Brain microvascular endothelial cell (primary cell): ENCODE data around the gene C16orf74.

Experiments
- DNase-seq: peaks from one replicate; pipeline ENCODE4 v3.0.0-alpha.2; 2020
- H3K27ac ChIP-seq: fragments of 250-450 bp; sonication (Bioruptor Pico); 2 replicates; pipeline ENCODE4 v1.5.1; 2020; ENCODE audit warnings: mild to moderate bottlenecking, moderate library complexity
- H3K27me3 ChIP-seq: fragments of 250-450 bp; sonication (Bioruptor Pico); replicated peaks from 2 replicates; pipeline ENCODE4 v1.5.1; 2020; ENCODE audit warnings: mild to moderate bottlenecking
- H3K36me3 ChIP-seq: fragments of 250-450 bp; sonication (Bioruptor Pico); replicated peaks from 2 replicates; pipeline ENCODE4 v1.5.1; 2020; ENCODE audit warnings: mild to moderate bottlenecking
- H3K4me3 ChIP-seq: 2 replicates; pipeline ENCODE4 v1.5.1; 2011; ENCODE audit warnings: low read depth, mild to moderate bottlenecking, control low read depth, low read length, moderate library complexity
- CTCF ChIP-seq: IDR thresholded peaks from 2 replicates; pipeline ENCODE4 v1.5.1; 2011; ENCODE audit warnings: low read depth, mild to moderate bottlenecking, moderate library complexity, low read length, control low read depth, inconsistent platforms; ENCODE audit errors: missing control alignments
- in situ Hi-C: cut with HindIII; loops from 2 replicates; pipeline ENCODE4 v1.10.0; 2017; ENCODE audit warnings: low sequenced_read_pairs, low pct_ligation_motif_present

C16orf74 gene

GRCh38 chr16:85708338-85708737 lies 42.6 kb downstream of the C16orf74 start:
- DNase-seq: no peak
- in situ Hi-C loops: no loop called here
- TF ChIP-seq CTCF: no peak

GRCh38 chr16:85707528-85708095 lies 43.3 kb downstream of the C16orf74 start:
- in situ Hi-C loops: no loop called here
- H3K27ac ChIP-seq: no peak overlapping the region
- TF ChIP-seq CTCF: no peak
- H3K4me3 ChIP-seq: no peak overlapping the region
- no peaks in the 10 kb centered on the region for H3K36me3 ChIP-seq
- no peaks in the 10 kb centered on the region for H3K27me3 ChIP-seq
- no peak for DNase-seq

More at GRCh38 chr16:85708338-85708737, 42.6 kb downstream of the C16orf74 start:
- H3K27ac ChIP-seq: no peak overlapping the region
- H3K4me3 ChIP-seq: no peak overlapping the region
- no peaks in the 10 kb centered on the region for H3K36me3 ChIP-seq
- no peaks in the 10 kb centered on the region for H3K27me3 ChIP-seq

GRCh38 chr16:85706449-85707034 lies 44.4 kb downstream of the C16orf74 start:
- DNase-seq: no peak
- no peaks in the 10 kb centered on the region for H3K27me3 ChIP-seq
- TF ChIP-seq CTCF: no peak
- no peak overlapping the region for H3K4me3 ChIP-seq
- no peak overlapping the region for H3K27ac ChIP-seq
- in situ Hi-C loops: no loop called here
- H3K36me3 ChIP-seq: no peaks in the 10 kb centered on the region

GRCh38 chr16:85704900-85705846 lies 45.7 kb downstream of the C16orf74 start:
- TF ChIP-seq CTCF: no peak
- Histone ChIP-seq H3K27ac (no peak overlapping the region), H3K27me3 (no peaks in the 10 kb centered on the region), H3K36me3 (no peaks in the 10 kb centered on the region), H3K4me3 (no peak overlapping the region)
- in situ Hi-C loops: no loop called here
- DNase-seq: no peak

- Histone ChIP-seq H3K36me3 (no peaks in the 10 kb centered on the region), H3K4me3 (no peak overlapping the region), H3K27me3 (no peaks in the 10 kb centered on the region), H3K27ac (no peak overlapping the region)
- in situ Hi-C loops: no loop called here
- DNase-seq: no peak
- TF ChIP-seq CTCF: no peak
Measured at GRCh38 chr16:85704011-85704410, 46.9 kb downstream of the C16orf74 start.
